C4-2B (cell line): ENCODE measurements around the gene EBI3.
"Not testable (repeated sequence)": the region's sequence is repeated elsewhere in the genome, so short reads cannot be mapped to it uniquely, and the experiment has no call there.

Source experiments
- H3K27ac ChIP-seq: fragments of 450-650 bp; 2 replicates; pipeline ENCODE4 v1.5.1; 2017
- ZFX ChIP-seq: fragments of 450-650 bp; IDR thresholded peaks from 2 replicates; pipeline ENCODE4 v1.6.1; 2017
- TF ChIP-seq, protein P1 (sequence below): fragments of 450-650 bp; conservative IDR thresholded peaks from 2 replicates; pipeline ENCODE4 v1.5.1; 2017; ENCODE audit warnings: mild to moderate bottlenecking

EBI3 gene

GRCh38 chr19:4208385-4209094 lies 20.8 kb upstream of the EBI3 start:
- TF ChIP-seq ZFX, result no peak
- TF ChIP-seq, protein P1, sequence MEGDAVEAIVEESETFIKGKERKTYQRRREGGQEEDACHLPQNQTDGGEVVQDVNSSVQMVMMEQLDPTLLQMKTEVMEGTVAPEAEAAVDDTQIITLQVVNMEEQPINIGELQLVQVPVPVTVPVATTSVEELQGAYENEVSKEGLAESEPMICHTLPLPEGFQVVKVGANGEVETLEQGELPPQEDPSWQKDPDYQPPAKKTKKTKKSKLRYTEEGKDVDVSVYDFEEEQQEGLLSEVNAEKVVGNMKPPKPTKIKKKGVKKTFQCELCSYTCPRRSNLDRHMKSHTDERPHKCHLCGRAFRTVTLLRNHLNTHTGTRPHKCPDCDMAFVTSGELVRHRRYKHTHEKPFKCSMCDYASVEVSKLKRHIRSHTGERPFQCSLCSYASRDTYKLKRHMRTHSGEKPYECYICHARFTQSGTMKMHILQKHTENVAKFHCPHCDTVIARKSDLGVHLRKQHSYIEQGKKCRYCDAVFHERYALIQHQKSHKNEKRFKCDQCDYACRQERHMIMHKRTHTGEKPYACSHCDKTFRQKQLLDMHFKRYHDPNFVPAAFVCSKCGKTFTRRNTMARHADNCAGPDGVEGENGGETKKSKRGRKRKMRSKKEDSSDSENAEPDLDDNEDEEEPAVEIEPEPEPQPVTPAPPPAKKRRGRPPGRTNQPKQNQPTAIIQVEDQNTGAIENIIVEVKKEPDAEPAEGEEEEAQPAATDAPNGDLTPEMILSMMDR, result peak; percentile 57; the same call in 1 of the 2 replicates
- H3K27ac ChIP-seq, result no peak overlapping the region

DNA sequence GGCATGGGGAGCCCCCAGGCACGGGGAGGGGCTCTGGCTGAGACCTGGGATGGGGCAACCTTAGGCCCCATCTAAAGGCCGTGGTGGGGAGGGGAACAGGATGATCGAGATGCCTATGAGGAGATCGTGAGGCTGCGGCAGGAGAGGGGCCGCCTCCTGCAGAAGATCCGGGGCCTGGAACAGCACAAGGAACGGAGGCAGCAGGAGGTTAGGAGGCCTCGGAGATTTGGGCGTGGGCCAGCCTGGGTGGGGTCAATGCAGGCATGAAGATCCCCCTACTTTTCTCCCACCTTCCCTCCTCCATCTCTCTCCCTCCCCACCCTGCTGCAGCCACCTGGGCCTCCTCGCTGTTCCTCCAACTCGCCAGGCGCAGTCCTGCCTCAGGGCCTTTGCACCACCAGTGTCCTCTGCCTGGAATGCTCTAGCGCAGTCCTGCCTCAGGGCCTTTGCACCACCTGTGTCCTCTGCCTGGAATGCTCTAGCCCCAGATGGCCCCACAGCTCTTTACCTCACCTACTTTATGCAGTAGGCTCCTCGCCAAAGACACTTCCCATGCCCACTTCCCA lies 19.1 kb upstream of the EBI3 start:
- TF ChIP-seq ZFX, result no peak
- TF ChIP-seq, protein P1, result no peak
- H3K27ac ChIP-seq, result no peak overlapping the region

GRCh38 chr19:4213116-4213515 lies 16.2 kb upstream of the EBI3 start:
- H3K27ac ChIP-seq, result no peak overlapping the region
- TF ChIP-seq ZFX, result no peak
- TF ChIP-seq, protein P1, result no peak

DNA sequence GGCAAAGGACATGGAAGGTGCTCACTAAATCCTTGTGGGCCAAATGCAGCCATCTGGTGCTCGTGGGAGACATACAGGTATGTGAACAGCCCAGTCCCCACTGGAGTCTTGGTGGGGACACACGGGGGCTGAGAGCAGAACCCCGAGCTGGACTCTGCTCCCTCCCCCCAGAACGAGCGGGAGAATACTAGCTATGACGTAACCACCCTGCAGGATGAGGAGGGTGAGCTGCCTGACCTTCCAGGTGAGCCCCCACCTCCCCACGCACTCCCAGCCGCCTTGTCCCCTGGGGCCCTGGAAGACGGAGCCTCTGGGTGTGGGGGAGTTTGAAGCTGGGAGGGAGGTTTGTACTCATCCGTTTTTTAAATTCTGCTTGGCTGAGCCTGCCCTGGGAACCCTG lies 13.5 kb upstream of the EBI3 start:
- H3K27ac ChIP-seq, result no peak overlapping the region
- TF ChIP-seq, protein P1, result no peak
- no peak for TF ChIP-seq ZFX

GRCh38 chr19:4216846-4217245 lies 12.5 kb upstream of the EBI3 start:
- H3K27ac ChIP-seq, result no peak overlapping the region
- no peak for TF ChIP-seq ZFX
- TF ChIP-seq, protein P1, result no peak

- TF ChIP-seq, protein P1, result no peak
- TF ChIP-seq ZFX, result no peak
- no peak overlapping the region for H3K27ac ChIP-seq
These were observed 11.7 kb upstream of the EBI3 start for GRCh38 chr19:4217429-4218264.

DNA sequence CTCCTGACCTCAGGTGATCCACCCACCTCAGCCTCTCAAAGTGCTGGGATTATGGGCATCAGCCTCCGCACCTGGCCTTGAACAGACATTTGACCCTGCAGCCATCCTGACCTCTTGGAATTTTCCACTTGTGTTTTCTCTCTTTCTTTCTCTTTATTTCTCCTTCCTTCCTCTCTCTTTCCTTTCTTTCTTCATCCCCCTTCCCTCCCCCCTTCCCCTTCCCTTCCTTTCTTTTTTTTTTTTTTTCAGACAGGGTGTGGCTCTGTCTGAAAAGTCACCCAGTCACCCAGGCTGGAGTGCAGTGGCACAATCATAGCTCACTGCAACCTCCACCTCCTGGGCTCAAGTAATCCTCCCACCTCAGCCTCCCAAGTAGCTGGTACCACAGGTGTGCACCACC lies 10.8 kb upstream of the EBI3 start:
- not testable (repeated sequence) for H3K27ac ChIP-seq
